GM18909 (cell line): ENCODE data around the gene PCBP3.

ENCODE experiments used
- ATAC-seq: cut with Tn5 transposase; IDR thresholded peaks from one replicate; pipeline ENCODE4 v1.9.1; 2021; ENCODE audit warnings: mild to moderate bottlenecking; ENCODE audit not compliant: unreplicated experiment, poor library complexity

The PCBP3 gene

GRCh38 chr21:45834026-45834715 is 190.6 kb downstream of the PCBP3 start:
- no peak for ATAC-seq

- no peak for ATAC-seq
Observed at GRCh38 chr21:45834821-45835293, 191.3 kb downstream of the PCBP3 start.

GRCh38 chr21:45835301-45836267 is 192.1 kb downstream of the PCBP3 start:
- no peak for ATAC-seq

- ATAC-seq, result no peak
Observed at GRCh38 chr21:45836268-45836655, 192.7 kb downstream of the PCBP3 start.

GRCh38 chr21:45836694-45837670 is 193.5 kb downstream of the PCBP3 start:
- ATAC-seq, result no peak

- no peak for ATAC-seq
Observed at GRCh38 chr21:45837936-45838335, 194.4 kb downstream of the PCBP3 start.

- no peak for ATAC-seq
Observed at GRCh38 chr21:45838634-45839033, 195.1 kb downstream of the PCBP3 start.

- no peak for ATAC-seq
Observed at GRCh38 chr21:45839274-45839673, 195.7 kb downstream of the PCBP3 start.

- ATAC-seq, result no peak
Observed at GRCh38 chr21:45841033-45841432, 197.5 kb downstream of the PCBP3 start.

GRCh38 chr21:45843426-45843825 is 199.9 kb downstream of the PCBP3 start:
- no peak for ATAC-seq

GRCh38 chr21:45844181-45844580 is 200.7 kb downstream of the PCBP3 start:
- no peak for ATAC-seq

GRCh38 chr21:45845063-45845769 is 201.7 kb downstream of the PCBP3 start:
- ATAC-seq, result no peak

- no peak for ATAC-seq
Observed at GRCh38 chr21:45845770-45846090, 202.2 kb downstream of the PCBP3 start.

GRCh38 chr21:45846373-45847160 is 203.0 kb downstream of the PCBP3 start:
- ATAC-seq, result no peak

GRCh38 chr21:45847870-45848269 is 204.3 kb downstream of the PCBP3 start:
- no peak for ATAC-seq

GRCh38 chr21:45848331-45848730 is 204.8 kb downstream of the PCBP3 start:
- no peak for ATAC-seq

GRCh38 chr21:45848805-45849204 is 205.3 kb downstream of the PCBP3 start:
- ATAC-seq, result no peak

GRCh38 chr21:45849651-45850050 is 206.1 kb downstream of the PCBP3 start:
- ATAC-seq, result no peak

GRCh38 chr21:45850181-45850580 is 206.7 kb downstream of the PCBP3 start:
- no peak for ATAC-seq
